Mesenteric fat pad (tissue), 1 donor: ENCODE results near the gene TLE1. TPM values are rescaled to one million over a fixed set of nuclear protein-coding genes. Genes with fewer than 3 reads are reported as not detected.

Experiments
- DNase-seq: peaks from one replicate; pipeline ENCODE4 v3.0.0-alpha.2; 2020; ENCODE audit warnings: low spot score
- total RNA-seq: library from RNA; stranded (reverse); fragmentation: NEBNext Ultra II Directional; extraction: Animal tissue kit (Norgen Biotek cat#: 25700); gene quantifications from one replicate; pipeline ENCODE4 v1.2.1, GENCODE V29; 2021
- donor health status: DM: yes; HTN: yes; CAD: no.

The TLE1 gene
- total RNA-seq, 1 donor from 2014 or later = 115 TPM

GRCh38 chr9:81550207-81550583 is 139.2 kb downstream of the TLE1 start:
- DNase-seq = no peak

- no peak for DNase-seq
These were observed 139.7 kb downstream of the TLE1 start for GRCh38 chr9:81549500-81550206.

GRCh38 chr9:81548911-81549310 is 140.4 kb downstream of the TLE1 start:
- DNase-seq = no peak

DNA sequence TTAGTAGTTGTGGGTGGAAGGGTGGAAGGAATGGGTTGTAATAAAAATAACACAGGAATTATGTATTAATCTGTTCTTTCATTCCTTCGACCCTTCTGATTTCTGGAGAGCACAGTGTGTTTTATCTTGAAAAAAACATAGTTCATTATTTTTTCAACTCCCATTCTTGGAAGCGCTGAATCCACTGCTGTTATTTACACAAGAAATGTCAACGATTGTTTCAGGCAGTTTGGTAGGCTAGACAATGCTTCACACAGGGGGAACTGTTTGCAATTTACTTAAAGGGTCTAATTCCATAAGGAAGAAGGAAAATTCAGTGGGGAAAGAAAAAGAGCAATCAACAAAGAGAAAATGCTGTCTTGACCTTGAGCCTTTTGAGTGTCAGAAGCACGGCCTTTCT is 142.9 kb downstream of the TLE1 start:
- no peak for DNase-seq

DNA sequence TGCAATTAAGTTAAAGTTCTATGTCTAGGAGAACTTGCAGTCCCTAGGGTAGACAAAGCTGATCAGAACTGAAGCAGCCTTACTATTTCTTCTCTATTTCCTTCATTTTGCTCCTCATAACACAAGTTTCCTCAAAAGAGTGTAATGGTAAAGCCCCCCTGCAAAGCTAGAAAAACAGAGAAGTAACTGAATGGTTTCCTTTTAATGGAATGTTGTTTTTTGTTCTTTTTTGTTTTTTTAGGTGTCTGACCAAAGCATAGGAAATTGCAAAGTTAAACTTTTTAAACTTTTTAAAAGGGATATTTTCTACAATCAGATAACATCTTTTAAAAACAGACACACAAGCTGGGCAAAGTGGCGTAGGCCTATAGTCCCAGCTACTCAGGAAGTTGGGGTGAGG is 145.7 kb downstream of the TLE1 start:
- no peak for DNase-seq

GRCh38 chr9:81542118-81542889 is 147.0 kb downstream of the TLE1 start:
- DNase-seq = no peak

DNA sequence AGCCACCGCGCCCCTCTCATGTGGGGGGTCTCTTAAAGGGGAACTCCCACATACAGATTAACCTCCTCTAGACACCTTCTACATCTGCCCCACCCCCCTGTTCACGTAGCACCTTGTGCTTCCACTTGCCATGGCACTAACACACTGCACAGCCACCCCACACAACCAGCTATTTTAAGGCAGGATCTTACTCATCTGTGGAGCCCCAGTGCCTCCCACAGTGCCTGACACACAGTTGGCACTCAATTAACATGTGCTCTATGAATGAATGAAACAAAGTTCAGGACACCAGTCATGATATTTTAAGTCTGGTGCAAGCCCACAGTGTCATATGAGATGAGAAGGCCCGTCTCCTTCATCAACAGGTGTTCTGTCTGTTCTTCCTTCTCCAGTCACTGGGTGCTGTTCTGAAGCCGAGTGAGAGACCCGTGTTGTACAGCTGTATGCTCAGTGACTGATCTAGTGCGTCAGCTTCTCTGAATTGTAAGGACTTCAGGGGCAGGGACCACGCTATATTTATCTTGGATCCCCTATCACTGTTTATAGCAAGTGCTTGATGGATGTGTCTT is 149.1 kb downstream of the TLE1 start:
- DNase-seq = no peak

DNA sequence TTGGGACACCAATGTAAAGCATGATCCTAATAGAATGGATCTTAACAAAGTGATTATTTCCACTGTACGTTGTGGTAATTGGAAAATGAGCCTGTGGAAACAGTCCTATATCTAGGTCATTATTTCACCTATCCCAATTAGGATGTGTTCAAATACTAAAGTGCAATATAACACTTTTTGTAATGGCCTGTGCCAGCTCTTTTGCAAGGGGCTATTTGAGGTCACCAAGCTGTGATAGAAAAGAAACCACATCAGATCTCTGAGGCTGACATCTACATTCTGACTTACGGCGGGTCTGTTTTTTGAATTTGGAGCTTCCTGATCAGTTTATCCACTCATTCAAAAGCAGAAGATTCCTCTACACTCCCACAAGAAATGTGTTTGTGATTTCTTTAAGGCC is 150.0 kb downstream of the TLE1 start:
- DNase-seq = no peak

DNA sequence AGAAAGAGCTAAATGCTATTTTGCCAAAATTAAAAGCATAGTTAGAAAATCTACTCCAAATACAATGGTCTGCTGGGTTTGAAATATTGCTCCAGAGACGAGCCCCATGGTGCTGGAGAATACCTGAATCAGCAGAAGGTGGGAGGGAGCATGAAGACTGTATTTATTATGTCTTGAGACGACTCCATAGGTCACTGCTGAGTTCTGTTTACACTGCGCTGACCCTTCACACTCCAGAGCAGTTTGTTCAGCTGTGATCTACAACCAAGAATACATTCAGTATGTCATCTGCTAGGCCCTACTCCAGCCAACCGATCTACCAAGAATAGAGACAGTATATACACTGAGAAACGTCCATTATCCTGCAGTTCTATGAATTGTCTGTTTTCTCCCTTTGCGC is 150.5 kb downstream of the TLE1 start:
- DNase-seq = no peak

DNA sequence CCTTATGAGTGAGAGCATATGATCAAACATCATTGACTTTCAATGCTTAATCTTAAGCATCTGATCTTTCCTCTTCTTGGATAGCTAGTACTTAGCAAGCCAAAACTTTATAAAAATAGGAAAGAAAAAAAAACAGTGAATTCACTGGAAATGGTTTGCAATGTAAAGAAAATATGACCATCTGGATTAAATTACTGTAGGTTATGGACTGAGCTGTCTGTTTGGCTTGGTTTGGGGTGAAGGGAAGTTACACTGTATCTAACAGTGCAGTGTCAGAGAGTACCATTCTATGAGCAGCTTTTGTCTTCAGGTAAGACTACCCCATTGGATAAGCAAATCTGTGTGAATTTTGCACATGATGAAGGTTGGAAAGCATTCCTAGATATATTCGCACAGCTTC is 151.4 kb downstream of the TLE1 start:
- DNase-seq = no peak

DNA sequence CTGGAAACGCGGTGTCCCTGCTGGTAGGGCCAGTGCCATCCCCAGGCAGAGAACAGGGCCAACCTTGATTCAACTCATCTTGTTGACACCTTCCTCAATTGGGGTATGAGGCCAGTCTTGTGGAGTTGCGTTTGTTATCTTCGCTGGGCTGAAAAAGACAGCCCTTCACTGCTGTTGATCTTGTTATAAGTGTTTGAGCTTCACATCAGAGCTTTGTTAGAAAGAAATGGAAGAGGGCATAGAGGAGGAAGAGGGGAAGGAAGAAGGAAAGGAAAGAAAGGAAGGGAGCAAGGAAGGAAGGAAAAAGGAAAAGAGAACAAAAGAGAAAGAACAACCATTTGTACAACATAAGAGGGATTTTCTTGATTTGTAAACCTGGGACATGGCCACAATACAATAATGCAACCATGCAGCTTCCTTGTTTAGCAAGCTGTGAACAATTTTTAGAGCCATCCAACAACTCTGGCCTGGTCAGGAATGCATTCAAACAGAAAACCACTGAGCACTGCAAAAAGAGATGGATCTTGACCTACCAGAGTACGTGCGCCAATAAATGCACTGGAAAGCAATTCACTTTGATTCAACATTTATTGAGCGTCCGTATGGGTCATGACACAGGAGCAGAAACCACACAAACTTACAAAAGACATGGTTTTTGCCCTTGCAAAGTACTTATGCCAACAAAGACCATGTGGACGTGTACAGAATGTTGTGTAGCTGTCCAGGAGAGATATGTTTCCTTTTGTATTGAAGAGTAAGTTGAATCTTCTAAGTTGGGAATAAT is 152.9 kb downstream of the TLE1 start:
- no peak for DNase-seq

- DNase-seq = no peak
These were observed 153.7 kb downstream of the TLE1 start for GRCh38 chr9:81535542-81536241.

- DNase-seq = no peak
These were observed 155.0 kb downstream of the TLE1 start for GRCh38 chr9:81534138-81534875.

Other genes with a start within 250 kb of the TLE1 start
- not detected for gene SPATA31D4, start 238.9 kb upstream of the TLE1 start, total RNA-seq